GM23338 (cell line): ENCODE data around the gene PPL. TPM values are rescaled to one million over a fixed set of nuclear protein-coding genes. Genes with fewer than 3 reads are reported as not detected.

Source experiments
- ATAC-seq: fragments of 200-7000 bp; cut with Tn5 transposase; 3 replicates; pipeline ENCODE4 v1.9.1; 2020
- DNase-seq: peaks from one replicate; pipeline ENCODE4 v3.0.0-alpha.2; 2015; ENCODE audit warnings: low spot score
- H2AFZ ChIP-seq: fragments of 200-600 bp; sonication (generic); 2 replicates; pipeline ENCODE4 v1.8.0; 2016; ENCODE audit warnings: antibody characterized with exemption, mild to moderate bottlenecking, moderate library complexity
- H3F3A ChIP-seq: fragments of 200-600 bp; sonication (generic); replicated peaks from 2 replicates; pipeline ENCODE4 v1.8.0; 2017; ENCODE audit warnings: antibody characterized with exemption, mixed run types, low read depth
- H3K27ac ChIP-seq: fragments of 200-600 bp; sonication (generic); 2 replicates; pipeline ENCODE4 v1.6.1; 2016; ENCODE audit warnings: low read depth
- H3K27me3 ChIP-seq: fragments of 200-600 bp; sonication (generic); 2 replicates; pipeline ENCODE4 v1.8.0; 2016; ENCODE audit warnings: mild to moderate bottlenecking, mixed run types, moderate library complexity; ENCODE audit not compliant: insufficient read depth
- H3K36me3 ChIP-seq: fragments of 200-600 bp; sonication (generic); 2 replicates; pipeline ENCODE4 v1.8.0; 2016; ENCODE audit warnings: mild to moderate bottlenecking; ENCODE audit not compliant: insufficient read depth
- H3K4me1 ChIP-seq: fragments of 200-600 bp; sonication (generic); 2 replicates; pipeline ENCODE4 v1.8.0; 2016; ENCODE audit warnings: mild to moderate bottlenecking, moderate library complexity; ENCODE audit not compliant: insufficient read depth
- H3K4me2 ChIP-seq: fragments of 200-600 bp; sonication (generic); 2 replicates; pipeline ENCODE4 v1.7.1; 2017; ENCODE audit warnings: mixed run types
- H3K4me3 ChIP-seq: fragments of 200-600 bp; sonication (generic); 2 replicates; pipeline ENCODE4 v1.6.1; 2016; ENCODE audit warnings: mixed run types
- H3K79me2 ChIP-seq: fragments of 200-600 bp; sonication (generic); replicated peaks from 2 replicates; pipeline ENCODE4 v1.8.0; 2017; ENCODE audit warnings: mild to moderate bottlenecking; ENCODE audit not compliant: insufficient read depth
- H3K9me2 ChIP-seq: fragments of 200-600 bp; sonication (generic); 2 replicates; pipeline ENCODE4 v1.8.0; 2017; ENCODE audit not compliant: insufficient read depth
- H4K20me1 ChIP-seq: fragments of 200-600 bp; sonication (generic); replicated peaks from 2 replicates; pipeline ENCODE4 v1.8.0; 2017; ENCODE audit warnings: mild to moderate bottlenecking; ENCODE audit not compliant: insufficient read depth
- H3K27ac Mint-ChIP-seq: 2 replicates; pipeline ENCODE4 v1.8.0; 2020; ENCODE audit warnings: inconsistent platforms, mild to moderate bottlenecking, moderate library complexity, mixed read lengths
- H3K27me3 Mint-ChIP-seq: 3 replicates; pipeline ENCODE4 v1.8.0; 2022; ENCODE audit warnings: low read depth, mild to moderate bottlenecking, moderate library complexity, mixed read lengths, inconsistent platforms; ENCODE audit not compliant: insufficient read depth, poor library complexity
- H3K36me3 Mint-ChIP-seq: 3 replicates; pipeline ENCODE4 v1.8.0; 2021; ENCODE audit warnings: low read depth, mild to moderate bottlenecking, inconsistent platforms, moderate library complexity, mixed read lengths
- H3K4me1 Mint-ChIP-seq: 3 replicates; pipeline ENCODE4 v1.8.0; 2020; ENCODE audit warnings: mild to moderate bottlenecking, inconsistent platforms, mixed read lengths
- H3K4me3 Mint-ChIP-seq: 3 replicates; pipeline ENCODE4 v1.8.0; 2021; ENCODE audit warnings: moderate library complexity, mild to moderate bottlenecking, inconsistent platforms, mixed read lengths
- H3K9me3 Mint-ChIP-seq: 3 replicates; pipeline ENCODE4 v1.8.0; 2020; ENCODE audit warnings: moderate library complexity, mild to moderate bottlenecking, inconsistent platforms, mixed read lengths
- CREB1 ChIP-seq: fragments of 250-450 bp; sonication (Bioruptor Pico); IDR thresholded peaks from 2 replicates; pipeline ENCODE4 v1.5.0; 2020; ENCODE audit warnings: low read depth, mild to moderate bottlenecking, moderate library complexity
- ETS1 ChIP-seq: IDR thresholded peaks from 2 replicates; pipeline ENCODE4 v1.6.1; 2016; ENCODE audit warnings: antibody characterized with exemption
- EZH2 ChIP-seq: fragments of 200-600 bp; sonication (generic); IDR thresholded peaks from one replicate; pipeline ENCODE4 v1.8.0; 2017; ENCODE audit warnings: antibody characterized with exemption, mild to moderate bottlenecking, low read depth; ENCODE audit not compliant: unreplicated experiment
- EZH2phosphoT487 ChIP-seq: fragments of 200-600 bp; sonication (generic); IDR thresholded peaks from one replicate; pipeline ENCODE4 v1.8.1; 2018; ENCODE audit warnings: antibody characterized with exemption; ENCODE audit not compliant: unreplicated experiment
- JUNB ChIP-seq: IDR thresholded peaks from one replicate; pipeline ENCODE4 v1.6.1; 2016; ENCODE audit warnings: antibody characterized with exemption; ENCODE audit not compliant: unreplicated experiment
- NANOG ChIP-seq: IDR thresholded peaks from 2 replicates; pipeline ENCODE4 v1.6.1; 2016; ENCODE audit warnings: antibody characterized with exemption, borderline replicate concordance
- POLR2AphosphoS5 ChIP-seq: IDR thresholded peaks from 2 replicates; pipeline ENCODE4 v1.6.1; 2016; ENCODE audit warnings: antibody characterized with exemption, low read depth
- REST ChIP-seq: IDR thresholded peaks from one replicate; pipeline ENCODE4 v1.6.1; 2018; ENCODE audit warnings: antibody characterized with exemption; ENCODE audit not compliant: unreplicated experiment
- STAT1 ChIP-seq: IDR thresholded peaks from one replicate; pipeline ENCODE4 v1.6.1; 2016; ENCODE audit warnings: antibody characterized with exemption; ENCODE audit not compliant: unreplicated experiment
- ZNF114 ChIP-seq: fragments of 250-450 bp; sonication (Bioruptor Pico); IDR thresholded peaks from 2 replicates; pipeline ENCODE4 v1.5.0; 2020; ENCODE audit warnings: mild to moderate bottlenecking, moderate library complexity
- ZNF462 ChIP-seq: fragments of 250-450 bp; sonication (Bioruptor Pico); IDR thresholded peaks from 2 replicates; pipeline ENCODE4 v1.5.0; 2020; ENCODE audit warnings: mild to moderate bottlenecking, moderate library complexity
- polyA plus RNA-seq: library from polyadenylated mRNA; unstranded; fragments of >200 nt; fragmentation: Nextera tagmentation; extraction: Ambion mirVana; gene quantifications from 2 replicates; pipeline ENCODE4 v1.2.1, GENCODE V29; 2016
- total RNA-seq: library from RNA; depleted of rRNA; stranded (reverse); fragments of >200 nt; shearing (Covaris generic); gene quantifications from 2 replicates; pipeline ENCODE4 v1.2.3, GENCODE V29; 2014

Gene PPL
- total and polyA plus RNA-seq, 2 experiments from 2014 or later, result 10.6 to 31.7 TPM

- no peak for TF ChIP-seq REST
Observed at GRCh38 chr16:4984174-4984990, 47.4 kb upstream of the PPL start (continued).

- no peaks in the 10 kb centered on the region for H3K9me2 ChIP-seq
- ATAC-seq (peak; percentile 52), DNase-seq (no peak)
- no peaks in the 10 kb centered on the region for H4K20me1 ChIP-seq
- no peak overlapping the region for H3K4me3 Mint-ChIP-seq
- H3K9me3 Mint-ChIP-seq, result no peaks in the 10 kb centered on the region
- no peak overlapping the region for H3K27ac ChIP-seq
- H3K4me3 ChIP-seq, result no peak overlapping the region
- H3K27me3 Mint-ChIP-seq, result peaks cover 8% of the 10 kb centered on the region
- H3K4me1 Mint-ChIP-seq, result peaks cover 6% of the 10 kb centered on the region
- H3K36me3 Mint-ChIP-seq, result no peaks in the 10 kb centered on the region
- no peaks in the 10 kb centered on the region for H3F3A ChIP-seq
- H2AFZ ChIP-seq, result peak overlapping the region; percentile 38; the same call in 1 of the 2 replicates
- no peak for TF ChIP-seq ZNF462
- no peak for TF ChIP-seq POLR2AphosphoS5
- no peak for TF ChIP-seq ZNF114 (CRISPR knock-in tag)
- no peak for TF ChIP-seq JUNB
- TF ChIP-seq NANOG, result no peak
- TF ChIP-seq STAT1, result no peak
- no peak for TF ChIP-seq CREB1 (CRISPR knock-in tag)
- no peak for TF ChIP-seq ETS1
- no peak for TF ChIP-seq EZH2phosphoT487
- no peak for TF ChIP-seq EZH2
- no peaks in the 10 kb centered on the region for H3K79me2 ChIP-seq
- no peaks in the 10 kb centered on the region for H3K4me1 ChIP-seq
- peaks cover 10% of the 10 kb centered on the region for H3K27me3 ChIP-seq
- H3K27ac Mint-ChIP-seq, result 0 out of 2 replicates have a peak overlapping the region, but pooled peaks have one; percentile 28
- no peaks in the 10 kb centered on the region for H3K36me3 ChIP-seq
- no peak overlapping the region for H3K4me2 ChIP-seq
Observed at GRCh38 chr16:4982056-4982867, 45.3 kb upstream of the PPL start.
